Measurements from ENCODE around the gene SLC7A7. TPM values are rescaled to one million over a fixed set of nuclear protein-coding genes. Genes with fewer than 3 reads are reported as not detected.
"Not testable (repeated sequence)": the region's sequence is repeated elsewhere in the genome, so short reads cannot be mapped to it uniquely, and the experiment has no call there.

Gene SLC7A7
- total RNA-seq, 1 donor from 2014 or later = 63.5 TPM

- no peak for DNase-seq (ENCODE audit: low read depth)
Measured at GRCh38 chr14:22822016-22822570, 6.9 kb upstream of the SLC7A7 start.

- DNase-seq (ENCODE audit: low read depth) = no peak
Measured at GRCh38 chr14:22821193-22822015, 6.2 kb upstream of the SLC7A7 start.

- DNase-seq (ENCODE audit: low read depth) = peak; percentile 39
Measured at GRCh38 chr14:22820731-22821130, 5.5 kb upstream of the SLC7A7 start.

GRCh38 chr14:22819151-22819988 is 4.1 kb upstream of the SLC7A7 start:
- DNase-seq (ENCODE audit: low read depth) = peak; percentile 82

- DNase-seq (ENCODE audit: low read depth) = no peak
Measured at GRCh38 chr14:22814373-22814772, 862 bp downstream of the SLC7A7 start.

- no peak for DNase-seq (ENCODE audit: low read depth)
Measured at GRCh38 chr14:22813145-22813544, 2.1 kb downstream of the SLC7A7 start.

GRCh38 chr14:22812744-22813143 is 2.5 kb downstream of the SLC7A7 start:
- DNase-seq (ENCODE audit: low read depth) = no peak

GRCh38 chr14:22811722-22812121 is 3.5 kb downstream of the SLC7A7 start:
- no peak for DNase-seq (ENCODE audit: low read depth)

GRCh38 chr14:22808388-22809209 is 6.6 kb downstream of the SLC7A7 start:
- DNase-seq (ENCODE audit: low read depth) = no peak

- DNase-seq (ENCODE audit: low read depth) = no peak
Measured at GRCh38 chr14:22807432-22808087, 7.7 kb downstream of the SLC7A7 start.

GRCh38 chr14:22805235-22805634 is 10.0 kb downstream of the SLC7A7 start:
- not testable (repeated sequence) for DNase-seq (ENCODE audit: low read depth)

GRCh38 chr14:22803687-22803974 is 11.6 kb downstream of the SLC7A7 start:
- no peak for DNase-seq (ENCODE audit: low read depth)

GRCh38 chr14:22802860-22803686 is 12.2 kb downstream of the SLC7A7 start:
- DNase-seq (ENCODE audit: low read depth) = no peak

GRCh38 chr14:22801716-22802115 is 13.5 kb downstream of the SLC7A7 start:
- DNase-seq (ENCODE audit: low read depth) = no peak

- no peak for DNase-seq (ENCODE audit: low read depth)
Measured at GRCh38 chr14:22800346-22800745, 14.9 kb downstream of the SLC7A7 start.

- no peak for DNase-seq (ENCODE audit: low read depth)
Measured at GRCh38 chr14:22798528-22798927, 16.7 kb downstream of the SLC7A7 start.

GRCh38 chr14:22797017-22797917 is 18.0 kb downstream of the SLC7A7 start:
- no peak for DNase-seq (ENCODE audit: low read depth)

GRCh38 chr14:22796087-22796707 is 19.0 kb downstream of the SLC7A7 start:
- DNase-seq (ENCODE audit: low read depth) = no peak
